Ovary (tissue), 9 donors: ENCODE data around the gene ME3. TPM values are rescaled to one million over a fixed set of nuclear protein-coding genes. Genes with fewer than 3 reads are reported as not detected.

Source experiments
- DNase-seq, 5 donors: peaks; one replicate each; pipeline ENCODE4 v3.0.0-alpha.2; 2019 to 2020
- H3K27ac ChIP-seq, 2 donors: fragments of 200-600 bp; one replicate each; pipeline versions ENCODE4 v1.5.1 to v1.8.0; 2019 to 2022
- H3K27me3 ChIP-seq: fragments of 200-600 bp; one replicate; pipeline ENCODE4 v1.8.0; 2022
- H3K36me3 ChIP-seq: fragments of 200-600 bp; sonication (generic); one replicate; pipeline ENCODE4 v1.5.1; 2019
- H3K4me1 ChIP-seq: one replicate; pipeline ENCODE4 v1.8.1; 2013; ENCODE audit warnings: mild to moderate bottlenecking, moderate library complexity; ENCODE audit not compliant: insufficient read depth
- H3K4me3 ChIP-seq: fragments of 200-600 bp; sonication (generic); one replicate; pipeline ENCODE4 v1.5.1; 2017
- H3K9me3 ChIP-seq, 2 donors: fragments of 200-600 bp in 1 of 2; sonication (generic) in 1 of 2; one replicate each; pipeline versions ENCODE4 v1.5.1 to v1.8.1; 2013 to 2019; ENCODE audit warnings: mild to moderate bottlenecking in 1 of 2, moderate library complexity in 1 of 2
- CTCF ChIP-seq, 3 donors: fragments of 450-650 bp in 2 of 3; fragments of 200-600 bp in 1 of 3; IDR thresholded peaks; one replicate each; pipeline versions ENCODE4 v1.5.1 to v1.8.0; 2016 to 2022; ENCODE audit warnings: antibody characterized with exemption in 3 of 3, mild to moderate bottlenecking in 1 of 3
- EP300 ChIP-seq: sonication (generic); formaldehyde crosslinking; IDR thresholded peaks from one replicate; pipeline ENCODE4 v1.6.1; 2017; ENCODE audit warnings: antibody characterized with exemption
- POLR2A ChIP-seq: fragments of 450-650 bp; IDR thresholded peaks from one replicate; pipeline ENCODE4 v1.6.1; 2017; ENCODE audit warnings: antibody characterized with exemption, mild to moderate bottlenecking, moderate library complexity
- WGBS, 3 donors: extraction: QIAGEN DNeasy Blood & Tissue Kit in 1 of 3; methylation state at CpG; one replicate each; pipeline versions ENCODE4 v1.1.5 to v1.1.7; 2013 to 2017; 5-methylcytosine and 5-hydroxymethylcytosine counted together
- intact Hi-C, 4 donors: fragments of 100-400 bp; cut with DNase I; formaldehyde crosslinking; loops; one replicate each; pipeline versions ENCODE4 v1.11.0 to v1.15.1; 2022 to 2023
- polyA plus RNA-seq, 2 donors: library from polyadenylated mRNA; stranded (reverse); fragments of 200-250 nt in 1 of 2; fragments of 350-450 nt in 1 of 2; fragmentation: Illumina TruSeq in 1 of 2; extraction: RNeasy Lipid Tissue Mini Kit (QIAGEN cat#74804) in 1 of 2; gene quantifications; one replicate each; pipeline ENCODE4 v1.2.3, GENCODE V29; 2013 to 2014
- total RNA-seq, 7 donors: library from RNA; depleted of rRNA in 2 of 7; stranded (reverse); fragments of >200 nt in 2 of 7; fragmentation: NEBNext Ultra II Directional in 3 of 7; extraction: Animal tissue kit (Norgen Biotek cat#: 25700) in 3 of 7; gene quantifications; one replicate each; pipeline versions ENCODE4 v1.1.0 to v1.2.4, GENCODE V29; 2016 to 2023
- donor health status: DM: no; HTN: no; CAD: no; lungs with moderate emphysema.
- donor health status: DM: no; HTN: no; CAD: no.
- donor health status: Bipolar disorder and iron deficiency.
- donor health status: DM: yes; HTN: yes; CAD: no.
- donor health status: DM: no; HTN: no; CAD: no.
- donor health status: DM: yes; HTN: yes; CAD: no.

Gene ME3
- total and polyA plus RNA-seq, 9 donors = 25.2 to 48.6 (median 43.1) TPM

GRCh38 chr11:86579406-86579731 is 93.0 kb downstream of the ME3 start:
- Histone ChIP-seq H3K4me1 (peaks cover 17% of the 10 kb centered on the region), H3K36me3 (no peaks in the 10 kb centered on the region), H3K27ac (no peak overlapping the region), H3K27me3 (no peaks in the 10 kb centered on the region), H3K9me3 (no peaks in the 10 kb centered on the region), H3K4me3 (no peak overlapping the region)
- intact Hi-C loops = no loop called here
- TF ChIP-seq EP300 (no peak), POLR2A (no peak), CTCF (IDR thresholded peaks at IDR 0.05) (no peak)
- WGBS, 3 donors = 79 to 94% (median 89%) methylated on average over 1 of the region's 1 CpG
- DNase-seq = no peak

- intact Hi-C loops = no loop called here
- Histone ChIP-seq H3K9me3 (no peaks in the 10 kb centered on the region), H3K27ac (peak overlapping the region in 1 of 2 donors; percentile 19), H3K4me1 (peaks cover 17% of the 10 kb centered on the region), H3K36me3 (no peaks in the 10 kb centered on the region), H3K27me3 (no peaks in the 10 kb centered on the region), H3K4me3 (no peak overlapping the region)
- WGBS, 3 donors = 94 to 97% (median 95%) methylated on average over 2 of the region's 2 CpGs
- no peak for TF ChIP-seq POLR2A
- TF ChIP-seq EP300 = no peak
- TF ChIP-seq CTCF (IDR thresholded peaks at IDR 0.05) = no peak
- DNase-seq = no peak
Observed at GRCh38 chr11:86578727-86579405, 93.5 kb downstream of the ME3 start.

GRCh38 chr11:86577644-86578636 is 94.5 kb downstream of the ME3 start:
- no peak overlapping the region for H3K4me3 ChIP-seq
- no peaks in the 10 kb centered on the region for H3K27me3 ChIP-seq
- peak overlapping the region in 1 of 2 donors; percentile 19 for H3K27ac ChIP-seq
- peak; percentile 52 to 78 (median 67) for DNase-seq
- peaks cover 17% of the 10 kb centered on the region for H3K4me1 ChIP-seq
- no peaks in the 10 kb centered on the region for H3K36me3 ChIP-seq
- TF ChIP-seq CTCF (IDR thresholded peaks at IDR 0.05) = no peak
- no peak for TF ChIP-seq POLR2A
- no peak for TF ChIP-seq EP300
- intact Hi-C loops = no loop called here
- H3K9me3 ChIP-seq = no peaks in the 10 kb centered on the region
- 7 to 9% (median 8%) methylated on average over 10 of the region's 10 CpGs for WGBS, 3 donors

GRCh38 chr11:86576946-86577624 is 95.3 kb downstream of the ME3 start:
- H3K4me3 ChIP-seq = no peak overlapping the region
- no peaks in the 10 kb centered on the region for H3K27me3 ChIP-seq

More at GRCh38 chr11:86576946-86577624, 95.3 kb downstream of the ME3 start:
- no peak overlapping the region for H3K27ac ChIP-seq
- no peaks in the 10 kb centered on the region for H3K9me3 ChIP-seq
- WGBS, 3 donors = 85 to 92% (median 86%) methylated on average over 1 of the region's 1 CpG
- no peaks in the 10 kb centered on the region for H3K36me3 ChIP-seq
- intact Hi-C loops = no loop called here
- peaks cover 17% of the 10 kb centered on the region for H3K4me1 ChIP-seq
- TF ChIP-seq POLR2A = no peak
- TF ChIP-seq CTCF (IDR thresholded peaks at IDR 0.05) = no peak
- no peak for TF ChIP-seq EP300
- DNase-seq = no peak
